Naive B cell (primary cell): ENCODE measurements around the gene NMNAT2. TPM values are rescaled to one million over a fixed set of nuclear protein-coding genes. Genes with fewer than 3 reads are reported as not detected.

ENCODE experiments used
- ATAC-seq, 2 donors: fragments of 150-1000 bp; cut with Tn5 transposase; 2 replicates each; pipeline ENCODE4 v1.10.0; 2021; ENCODE audit warnings: low read depth in 2 of 2, mild to moderate bottlenecking in 2 of 2, moderate library complexity in 2 of 2
- DNase-seq: peaks from one replicate; pipeline ENCODE4 v3.0.0; 2022
- H3K27ac Mint-ChIP-seq, 6 donors: one replicate each; pipeline ENCODE4 v1.8.0; 2020 to 2022; ENCODE audit warnings: mild to moderate bottlenecking in 6 of 6, mixed read lengths in 6 of 6, moderate library complexity in 5 of 6, inconsistent platforms in 2 of 6
- H3K27me3 Mint-ChIP-seq, 3 donors: one replicate each; pipeline ENCODE4 v1.8.0; 2021 to 2022; ENCODE audit warnings: mixed read lengths in 3 of 3, mild to moderate bottlenecking in 1 of 3
- H3K36me3 Mint-ChIP-seq, 2 donors: one replicate each; pipeline ENCODE4 v1.8.0; 2020 to 2022; ENCODE audit warnings: mixed read lengths in 2 of 2, inconsistent platforms in 1 of 2, mild to moderate bottlenecking in 1 of 2
- H3K4me1 Mint-ChIP-seq, 3 donors: one replicate each; pipeline ENCODE4 v1.8.0; 2020 to 2022; ENCODE audit warnings: mixed read lengths in 3 of 3, inconsistent platforms in 1 of 3, mild to moderate bottlenecking in 1 of 3, moderate library complexity in 1 of 3
- H3K4me3 Mint-ChIP-seq, 8 donors: one replicate each; pipeline ENCODE4 v1.8.0; 2020 to 2022; ENCODE audit warnings: mild to moderate bottlenecking in 8 of 8, mixed read lengths in 8 of 8, moderate library complexity in 8 of 8, inconsistent platforms in 2 of 8
- H3K9me3 Mint-ChIP-seq, 7 donors: one replicate each; pipeline ENCODE4 v1.8.0; 2020 to 2022; ENCODE audit warnings: mixed read lengths in 7 of 7, mild to moderate bottlenecking in 5 of 7, inconsistent platforms in 2 of 7, moderate library complexity in 1 of 7
- polyA plus RNA-seq, 6 donors: library from polyadenylated mRNA; unstranded; fragments of 300-500 nt; fragmentation: Illumina TruSeq; gene quantifications; one replicate each; pipeline ENCODE4 v1.2.3, GENCODE V29; 2021; ENCODE audit warnings: low read depth in 6 of 6

The NMNAT2 gene
- polyA plus RNA-seq, 6 donors from 2014 or later, result not detected

- DNase-seq (no peak), ATAC-seq (no peak)
- Mint-ChIP-seq H3K4me1 (peaks cover 0 to 6% (median 3%) of the 10 kb centered on the region in 3 donors), H3K9me3 (no peaks in the 10 kb centered on the region), H3K36me3 (peaks cover 0 to 7% of the 10 kb centered on the region in 2 donors), H3K4me3 (no peak overlapping the region), H3K27ac (no peak overlapping the region), H3K27me3 (peaks cover 36 to 49% (median 39%) of the 10 kb centered on the region in 3 donors)
Measured at GRCh38 chr1:183199304-183199703, 218.9 kb downstream of the NMNAT2 start.

DNA sequence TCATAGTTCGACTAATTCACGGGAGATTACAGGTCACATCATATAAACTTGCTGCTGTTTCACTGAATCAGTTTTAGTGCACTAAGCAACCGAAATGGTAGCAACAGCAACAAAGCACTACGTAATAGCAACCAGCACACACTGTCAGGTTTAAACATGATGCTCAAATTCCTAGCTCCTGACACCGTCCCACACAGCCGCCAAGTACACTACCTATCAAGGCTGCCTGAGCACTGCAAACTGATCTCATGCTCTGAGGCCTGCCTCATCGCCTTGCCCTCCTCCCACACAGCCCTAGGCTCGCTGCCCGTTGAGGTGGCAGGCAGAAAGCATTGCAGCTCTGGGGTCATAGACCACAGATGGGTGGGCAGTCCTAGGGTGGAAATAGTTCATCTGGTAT, 219.7 kb downstream of the NMNAT2 start:
- Mint-ChIP-seq H3K27ac (no peak overlapping the region), H3K9me3 (no peaks in the 10 kb centered on the region), H3K27me3 (peaks cover 36 to 49% (median 39%) of the 10 kb centered on the region in 3 donors), H3K4me1 (peaks cover 0 to 6% (median 3%) of the 10 kb centered on the region in 3 donors), H3K4me3 (no peak overlapping the region), H3K36me3 (peaks cover 0 to 7% of the 10 kb centered on the region in 2 donors)
- ATAC-seq (no peak), DNase-seq (no peak)

Other genes with a start within 250 kb of the NMNAT2 start
- not detected for gene LAMC2, start 232.1 kb downstream of the NMNAT2 start, polyA plus RNA-seq
- gene SMG7, start 54.1 kb upstream of the NMNAT2 start, polyA plus RNA-seq, result 10 to 100 TPM in 5 of 6 donors, 1 to 10 TPM in 1; 4.1 to 55.6 (median 31.4) TPM
- gene NCF2, start 172.1 kb upstream of the NMNAT2 start, polyA plus RNA-seq, result 10 to 100 TPM in 1 of 6 donors, 1 to 10 TPM in 4, not detected in 1; 5.6 to 11.0 (median 6.3) TPM
- gene ARPC5, start 217.4 kb upstream of the NMNAT2 start, polyA plus RNA-seq, result 100 to 1,000 TPM; 286 to 573 (median 376) TPM
- not detected for gene APOBEC4, start 234.9 kb upstream of the NMNAT2 start, polyA plus RNA-seq